Skin of body (tissue), 2 donors: ENCODE data around the gene FOXB1. TPM values are rescaled to one million over a fixed set of nuclear protein-coding genes. Genes with fewer than 3 reads are reported as not detected.

Experiments
- DNase-seq: peaks from one replicate; lab custom pipeline; 2025; lab: John Stamatoyannopoulos, UW
- total RNA-seq: library from RNA; depleted of rRNA; stranded (reverse); fragments of >200 nt; gene quantifications from one replicate; pipeline ENCODE4 v1.2.3, GENCODE V29; 2014

FOXB1 gene
- total RNA-seq = not detected

DNA sequence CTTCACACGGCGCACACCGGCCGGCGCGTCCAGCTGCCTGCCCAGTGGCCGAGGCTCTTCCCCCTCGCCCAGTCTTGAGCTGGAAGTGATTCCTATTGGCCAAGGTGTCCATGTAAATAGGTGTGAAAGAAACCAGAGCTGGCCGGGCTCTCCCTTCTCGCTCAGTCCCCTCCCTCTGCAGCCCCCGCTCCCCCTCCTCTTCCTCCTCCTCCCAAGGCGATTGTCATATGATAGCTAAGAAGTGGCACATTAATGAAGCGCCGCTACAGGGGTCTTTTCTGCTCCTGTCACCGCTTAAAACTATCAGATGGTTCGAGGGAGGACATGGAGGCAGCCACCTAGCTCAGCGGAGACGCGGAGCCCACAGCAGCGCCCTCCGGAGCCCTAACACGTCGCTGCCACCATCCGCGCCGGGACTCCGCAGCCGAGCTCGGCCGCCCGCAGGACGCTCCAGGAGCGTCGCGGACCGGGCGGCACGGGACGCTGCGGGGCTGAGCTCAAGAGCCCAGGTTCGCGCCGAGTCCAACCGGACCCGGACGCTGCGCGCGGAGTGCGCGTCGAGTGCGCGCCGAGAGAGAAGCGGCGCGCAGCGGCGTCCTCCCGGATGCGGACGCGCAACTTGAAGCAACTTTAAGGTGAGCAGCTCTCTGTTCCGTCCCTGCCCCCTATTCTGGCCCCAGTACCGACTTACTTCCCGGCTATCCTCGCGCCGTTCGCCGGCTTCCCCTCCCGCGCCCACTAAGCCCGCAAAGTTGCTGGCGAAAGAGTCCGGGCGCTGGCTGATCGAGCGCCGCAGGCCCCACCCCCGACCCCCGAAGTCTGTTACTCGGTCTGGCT is at the start of gene FOXB1:
Gene FOXB1 (plus strand): TSS at position 303 of the 837 bp plus-strand sequence. CDS start 653 bp downstream, outside the sequence.
- DNase-seq = no peak

DNA sequence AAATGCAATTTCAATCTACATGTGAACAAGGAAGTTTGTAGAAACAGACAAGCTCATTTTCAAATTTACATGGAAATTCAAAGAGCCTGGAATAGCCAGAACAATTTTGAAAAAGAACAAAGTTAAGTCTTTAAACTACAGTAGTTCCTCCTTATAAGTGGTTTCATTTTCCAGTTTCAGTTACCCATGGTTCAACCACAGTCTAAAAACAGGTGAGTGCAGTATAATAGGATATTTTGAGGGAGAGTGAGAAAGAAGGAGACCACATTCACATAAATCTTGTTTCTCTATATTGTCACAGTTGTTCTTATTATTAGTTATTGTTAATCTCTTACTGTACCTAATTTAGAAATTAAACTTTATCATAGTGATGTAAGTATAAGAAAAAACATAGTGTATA is 45.8 kb upstream of the FOXB1 start:
- no peak for DNase-seq

DNA sequence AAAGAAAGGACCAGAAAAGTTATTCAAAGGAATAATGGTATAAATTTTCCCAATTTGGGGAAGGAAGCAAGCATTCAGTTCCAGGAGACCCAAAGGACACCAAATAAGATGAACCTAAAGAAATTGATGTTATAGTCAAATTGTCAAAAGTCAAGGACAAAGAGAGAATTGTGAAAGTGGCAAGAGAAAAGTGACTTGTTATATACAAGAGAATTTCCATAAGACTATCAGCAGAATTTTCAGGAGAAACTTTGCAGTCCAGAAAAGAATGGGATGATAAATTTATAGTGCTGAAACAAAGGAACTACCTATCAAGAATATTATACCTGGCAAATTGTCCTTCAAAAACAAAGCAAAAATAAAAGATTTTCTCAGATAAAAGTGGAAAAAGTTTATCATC is 43.8 kb upstream of the FOXB1 start:
- DNase-seq = no peak

DNA sequence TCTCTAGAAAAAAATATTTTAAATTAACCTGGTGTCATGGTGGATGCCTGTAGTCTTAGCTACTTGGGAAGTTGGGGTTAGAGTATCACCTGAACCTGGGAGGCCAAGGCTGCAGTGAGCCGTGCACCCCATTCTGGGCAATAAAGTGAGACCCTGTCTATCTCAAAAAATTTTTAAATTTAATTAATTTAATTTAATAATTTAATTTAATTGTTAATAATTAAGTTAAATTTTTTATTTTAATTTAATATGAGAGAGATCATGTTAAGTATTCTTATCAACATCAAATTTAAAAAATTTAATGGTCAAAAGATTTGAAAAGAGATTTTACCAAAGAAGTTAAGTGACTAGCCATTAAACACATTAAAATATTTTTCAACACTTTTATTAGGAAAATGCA is 40.8 kb upstream of the FOXB1 start:
- DNase-seq = no peak

DNA sequence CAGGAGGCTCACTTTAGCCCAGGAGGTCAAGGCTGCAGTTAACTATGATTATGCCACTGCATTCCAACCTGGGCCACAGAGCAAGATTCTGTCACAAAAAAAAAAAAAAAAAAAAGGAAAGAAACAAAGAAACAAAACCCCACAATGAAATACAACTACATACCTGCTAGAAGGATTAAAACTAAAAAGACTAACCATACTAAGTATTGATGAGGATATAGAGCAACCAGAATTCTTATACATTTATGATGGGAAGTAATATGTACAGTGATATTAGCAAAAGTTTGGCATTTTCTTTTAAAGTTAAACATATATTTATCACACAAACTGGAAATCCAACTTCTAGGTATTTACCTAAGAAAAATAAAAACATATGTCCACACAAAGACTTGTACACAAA is 40.2 kb upstream of the FOXB1 start:
- no peak for DNase-seq

DNA sequence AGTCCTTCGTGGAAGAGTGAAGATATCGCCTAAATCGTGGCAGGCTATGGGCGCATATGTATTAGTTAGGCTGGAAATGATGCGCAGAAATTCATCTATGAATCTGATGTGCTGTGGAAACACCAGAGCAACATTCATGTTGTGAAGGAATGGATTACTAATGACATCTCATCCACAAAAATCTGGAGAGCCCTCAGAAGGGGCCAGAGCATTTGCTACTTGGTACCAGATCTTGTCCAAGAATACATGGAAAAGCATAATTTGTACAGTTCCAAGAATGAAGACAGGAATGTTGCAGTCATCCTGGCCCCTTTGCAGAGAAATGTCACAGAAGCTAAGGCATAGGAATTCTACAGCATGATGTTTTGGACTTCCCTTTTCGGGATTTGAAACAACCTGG is 38.4 kb upstream of the FOXB1 start:
- no peak for DNase-seq

DNA sequence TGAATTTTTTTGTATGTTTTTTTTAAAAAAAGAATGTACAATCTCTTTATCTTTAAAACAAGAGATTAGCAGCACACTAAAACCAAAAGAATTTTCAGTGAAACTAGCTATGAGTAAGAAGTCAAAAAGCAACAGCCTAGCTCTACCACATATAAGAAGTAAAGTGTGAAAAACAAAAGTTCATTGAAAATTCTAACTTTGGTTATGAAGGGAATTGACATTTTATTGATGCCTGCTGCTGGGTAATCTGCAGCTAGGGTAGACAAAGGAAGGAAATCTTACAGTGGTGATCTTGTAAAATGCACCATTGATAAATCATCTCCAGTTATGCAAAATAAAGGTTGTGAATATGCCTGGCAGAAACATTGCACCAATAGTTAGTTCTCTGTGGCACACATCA is 37.8 kb upstream of the FOXB1 start:
- no peak for DNase-seq

DNA sequence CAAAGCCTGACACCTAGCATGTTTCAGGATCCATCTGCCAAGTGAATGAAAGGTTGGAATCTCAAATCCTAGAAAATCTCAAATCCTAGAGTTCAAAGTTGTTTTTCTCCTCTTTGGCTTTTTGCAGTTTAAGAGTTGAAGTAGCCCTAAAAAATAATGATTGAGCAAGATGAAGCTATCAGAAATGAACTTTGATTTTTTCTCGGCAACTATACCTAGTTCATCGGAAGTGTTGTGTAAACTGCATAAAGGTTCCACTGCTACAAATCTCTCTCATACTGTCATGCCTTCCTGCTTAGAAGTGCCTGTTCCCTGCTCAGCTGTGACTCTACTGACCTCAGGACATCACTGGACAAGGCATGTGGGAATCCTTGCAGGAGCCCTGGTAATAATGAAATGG is 35.8 kb upstream of the FOXB1 start:
- no peak for DNase-seq

DNA sequence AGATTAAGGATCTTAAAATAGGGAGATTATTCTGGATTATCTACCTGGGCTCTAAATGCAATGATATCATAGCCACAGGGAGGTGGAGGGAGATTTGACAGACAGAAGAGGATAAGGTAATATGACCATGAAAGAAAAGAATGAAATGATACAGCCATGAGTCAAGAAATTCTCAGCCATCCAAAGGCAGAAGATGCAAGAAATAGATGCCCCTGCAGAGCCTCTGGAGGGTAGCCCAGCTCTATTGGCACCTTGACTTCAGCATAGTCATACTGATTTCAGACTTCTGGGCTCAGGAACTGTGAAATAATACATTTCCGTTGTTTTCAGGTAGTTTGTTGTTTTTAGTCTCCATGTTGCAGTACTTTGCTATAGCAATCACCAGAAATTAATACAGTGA is 31.9 kb upstream of the FOXB1 start:
- no peak for DNase-seq

DNA sequence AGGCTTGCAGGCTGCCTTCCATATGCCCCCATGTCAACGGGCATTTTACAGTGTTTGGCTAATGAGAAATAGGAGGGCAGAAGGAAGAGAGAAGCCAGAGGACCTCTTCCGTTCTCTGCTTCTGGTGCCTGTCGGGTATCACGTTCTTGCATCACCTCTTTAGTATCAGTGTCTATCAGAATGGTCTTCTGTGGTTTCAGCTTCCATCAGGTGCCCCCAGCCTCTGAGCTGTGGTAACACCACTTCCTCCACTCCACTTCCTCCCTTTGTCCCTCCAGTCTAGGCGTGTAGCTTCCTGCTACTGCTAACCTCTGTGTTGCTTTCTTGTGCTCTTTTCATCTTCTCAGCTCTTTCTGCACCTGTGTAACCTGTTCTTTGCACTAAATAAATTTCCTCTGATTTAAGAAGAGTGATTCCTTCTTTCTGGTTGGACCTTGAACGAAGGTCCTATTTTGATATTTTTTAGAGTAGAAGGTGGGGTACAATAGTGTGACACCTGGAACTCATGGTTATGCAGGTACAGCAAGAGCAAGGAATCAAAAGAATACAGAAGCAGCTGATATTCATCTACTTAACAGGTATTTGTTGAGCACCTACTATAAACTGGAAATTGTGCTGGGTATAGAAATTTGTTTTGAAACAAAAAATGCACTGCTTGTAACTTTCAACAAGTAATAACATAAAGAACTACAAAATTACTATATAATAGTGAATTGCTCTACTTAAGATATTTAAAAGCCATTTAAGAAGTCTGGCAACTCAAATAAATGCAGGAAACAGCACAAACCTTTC is 27.4 kb upstream of the FOXB1 start:
- no peak for DNase-seq

DNA sequence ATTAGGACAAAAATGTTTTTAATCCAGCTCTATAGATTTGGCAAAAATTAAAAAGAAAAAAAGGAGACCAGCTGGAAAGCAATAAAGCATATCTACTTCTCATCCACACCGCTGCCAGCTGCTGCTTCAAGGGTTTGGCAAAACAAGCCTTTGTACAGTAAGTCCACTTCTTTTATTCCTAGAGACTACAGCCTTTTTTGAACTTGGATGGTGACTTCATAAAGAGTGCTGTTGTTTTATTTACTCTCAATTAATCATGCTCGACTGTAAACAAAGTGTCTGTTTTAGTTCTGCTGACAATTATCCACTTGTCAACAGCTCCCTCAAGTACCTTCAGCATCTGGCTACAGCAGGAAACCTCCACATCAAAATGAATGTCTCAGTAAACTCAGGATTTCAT is 12.3 kb upstream of the FOXB1 start:
- DNase-seq = no peak

DNA sequence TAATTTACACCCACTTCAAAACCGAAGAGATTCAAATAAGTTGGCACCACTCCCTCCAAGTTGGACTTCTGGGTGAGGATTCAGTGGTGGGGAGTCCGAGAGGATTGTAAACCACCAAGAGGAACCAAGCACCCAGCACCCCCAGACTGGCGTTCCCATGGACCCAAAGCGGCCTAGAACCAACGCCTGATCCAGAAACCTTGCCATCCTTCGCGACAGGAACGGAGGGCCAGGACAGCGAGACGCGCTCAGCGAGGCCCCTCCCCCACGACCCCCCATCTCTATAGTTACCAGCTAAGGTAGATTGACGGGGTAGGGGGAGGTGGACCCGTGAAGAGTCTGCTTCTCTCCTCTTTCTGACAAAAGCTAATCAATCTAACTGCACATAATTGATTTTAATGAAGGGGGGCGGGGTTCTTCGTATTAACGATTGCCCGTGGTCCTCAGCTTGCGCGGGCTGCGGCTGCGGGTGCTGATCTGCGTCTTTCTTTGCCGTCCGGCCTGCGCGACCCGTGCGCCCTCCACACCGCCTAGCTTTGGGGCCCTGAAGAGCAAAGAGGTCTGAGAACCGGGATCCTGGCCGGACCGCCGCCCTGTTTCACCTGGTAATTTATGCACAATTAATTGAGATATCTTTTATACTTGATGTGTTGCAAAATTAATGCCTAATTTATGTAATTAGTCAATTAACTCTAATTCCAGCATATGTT is 10.9 kb upstream of the FOXB1 start:
- DNase-seq = no peak

DNA sequence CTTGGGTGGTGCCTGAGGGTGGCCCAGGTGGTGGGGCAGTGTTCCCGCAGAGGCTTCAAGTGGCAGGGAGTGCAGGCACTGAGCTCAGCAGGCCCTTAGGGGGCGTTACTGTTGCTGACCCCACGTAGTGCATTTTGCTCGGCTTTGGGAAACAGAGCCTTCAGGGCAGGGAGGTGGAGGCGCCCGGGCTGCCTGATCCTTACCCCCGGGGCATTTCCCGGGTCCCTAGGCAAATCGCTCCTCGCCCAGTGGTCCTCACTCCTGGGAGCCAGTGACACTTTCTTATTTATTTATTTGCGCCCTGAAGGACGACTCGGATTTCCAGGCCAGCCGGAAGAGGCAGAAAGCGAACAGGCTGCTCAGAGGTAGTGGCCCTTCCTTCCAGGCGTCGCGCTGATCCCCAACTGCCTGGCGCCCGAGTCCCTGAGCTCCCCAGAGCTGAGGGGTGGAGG is 10.1 kb upstream of the FOXB1 start:
- no peak for DNase-seq

DNA sequence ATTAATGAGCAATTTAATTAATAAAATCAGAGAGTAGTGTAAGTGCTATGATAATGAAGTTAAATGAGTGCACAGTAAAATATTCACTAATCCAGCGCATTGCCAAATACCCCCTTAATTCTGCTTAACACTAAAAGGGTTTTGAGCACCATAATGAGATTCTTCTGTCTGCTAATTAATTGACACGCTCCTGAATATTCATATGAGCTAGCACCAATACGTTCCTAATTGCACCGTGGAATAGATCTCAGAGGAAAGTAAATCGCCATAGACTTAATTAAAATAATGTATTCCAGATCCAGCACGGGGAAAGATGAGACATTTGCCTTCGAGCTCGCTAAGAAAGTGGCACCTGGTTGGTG is 9.6 kb upstream of the FOXB1 start:
- no peak for DNase-seq

DNA sequence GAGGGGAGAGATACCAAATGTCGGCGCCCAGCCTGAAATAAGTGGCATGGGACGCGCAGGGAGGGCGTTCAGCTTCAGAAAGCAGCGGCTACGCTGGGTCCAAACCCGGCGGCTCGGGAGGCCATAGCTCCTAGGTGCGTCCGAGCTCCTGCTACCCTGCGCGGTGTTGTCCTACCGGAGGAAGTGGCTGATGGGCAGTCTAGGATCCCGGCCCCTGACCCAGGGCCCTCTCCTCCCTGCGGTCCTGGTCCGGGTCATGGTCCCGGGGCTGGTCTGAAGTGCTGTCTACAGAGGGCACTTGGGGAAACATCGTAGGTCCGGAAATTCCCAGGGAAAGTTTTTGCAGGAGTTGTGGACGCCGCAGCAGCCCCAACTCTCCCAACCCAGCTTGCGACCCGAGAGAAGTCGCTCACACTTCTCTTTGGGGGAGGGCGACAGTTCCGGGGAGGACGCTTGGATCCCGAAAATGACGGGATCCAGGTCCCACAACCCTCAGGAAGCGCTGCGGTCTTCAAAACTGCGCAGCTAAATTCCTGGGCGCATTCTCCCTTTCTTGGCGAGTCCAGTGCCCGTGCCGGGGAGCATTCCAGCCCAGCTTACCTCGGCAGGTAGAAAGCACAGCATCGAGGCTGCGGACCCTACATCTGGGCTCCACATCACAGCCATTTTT is 9.1 kb upstream of the FOXB1 start:
- DNase-seq = no peak

DNA sequence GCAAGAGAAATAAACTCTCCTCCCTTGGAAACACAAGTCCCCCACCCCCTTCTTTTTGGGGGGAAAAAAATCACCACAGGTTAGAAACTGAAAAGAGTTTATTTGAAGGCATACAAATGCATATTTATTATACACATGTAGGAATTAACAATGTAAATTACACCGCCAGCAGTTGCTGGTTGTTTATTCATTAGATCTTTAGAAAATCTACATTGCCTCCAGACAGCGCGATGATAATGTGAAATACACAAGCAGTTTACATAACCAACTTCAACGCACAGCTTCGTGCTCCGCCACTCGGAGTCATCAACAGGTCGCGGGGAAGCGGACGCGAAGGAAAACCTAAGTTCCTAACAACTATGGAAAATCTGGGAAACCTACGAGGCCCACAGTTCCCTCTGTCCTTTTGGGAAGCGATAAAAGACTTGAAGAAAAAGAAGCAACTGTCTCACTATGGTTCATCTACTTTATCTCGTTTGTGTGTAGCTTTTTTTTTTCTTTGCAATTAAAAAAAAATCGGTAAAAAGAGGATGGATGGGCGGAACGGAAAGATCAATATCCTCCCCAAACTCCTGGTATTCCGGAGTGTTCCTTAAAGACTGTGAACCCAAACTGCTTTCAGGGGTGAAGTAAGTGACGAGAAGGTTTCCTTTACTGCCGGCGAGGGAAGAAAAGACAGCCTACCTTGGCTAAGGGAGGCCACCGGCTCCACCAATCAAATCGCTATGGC is 8.4 kb upstream of the FOXB1 start:
- DNase-seq = no peak

DNA sequence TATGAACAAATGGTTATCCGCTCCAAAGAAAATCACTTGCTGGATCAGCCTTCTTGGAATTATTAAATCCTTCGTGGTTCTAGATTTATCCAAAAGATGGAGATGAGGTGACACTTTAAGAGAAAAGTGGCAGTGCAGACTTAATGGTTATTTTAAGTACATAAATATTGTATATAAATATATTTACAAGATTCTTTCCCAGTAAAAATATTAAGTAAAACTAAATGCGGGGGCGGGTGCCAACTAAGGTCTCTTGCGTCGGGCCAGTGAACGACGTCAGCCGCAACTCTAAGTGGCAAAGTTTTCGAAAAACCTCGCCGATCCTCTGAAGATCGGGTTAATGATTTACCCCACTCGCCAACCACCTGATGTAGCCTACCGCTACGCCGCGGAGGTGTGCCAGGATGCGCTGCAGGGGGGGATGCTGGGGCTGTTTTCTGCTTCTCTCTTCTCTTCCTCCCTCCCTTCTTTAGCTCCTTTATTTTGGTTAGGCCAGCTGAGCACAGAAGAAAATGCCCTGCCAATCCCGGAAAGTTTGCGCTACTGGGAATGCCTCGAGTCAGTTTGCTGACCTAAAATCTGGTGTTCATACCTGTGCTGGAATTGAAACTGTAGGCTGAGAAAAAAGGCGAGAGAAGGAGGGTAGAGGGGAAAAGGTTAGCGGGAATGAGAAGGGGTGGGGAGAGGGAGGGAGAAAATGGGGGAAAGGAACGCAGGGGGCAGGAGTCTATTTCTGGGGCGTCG is 7.6 kb upstream of the FOXB1 start:
- DNase-seq = no peak

DNA sequence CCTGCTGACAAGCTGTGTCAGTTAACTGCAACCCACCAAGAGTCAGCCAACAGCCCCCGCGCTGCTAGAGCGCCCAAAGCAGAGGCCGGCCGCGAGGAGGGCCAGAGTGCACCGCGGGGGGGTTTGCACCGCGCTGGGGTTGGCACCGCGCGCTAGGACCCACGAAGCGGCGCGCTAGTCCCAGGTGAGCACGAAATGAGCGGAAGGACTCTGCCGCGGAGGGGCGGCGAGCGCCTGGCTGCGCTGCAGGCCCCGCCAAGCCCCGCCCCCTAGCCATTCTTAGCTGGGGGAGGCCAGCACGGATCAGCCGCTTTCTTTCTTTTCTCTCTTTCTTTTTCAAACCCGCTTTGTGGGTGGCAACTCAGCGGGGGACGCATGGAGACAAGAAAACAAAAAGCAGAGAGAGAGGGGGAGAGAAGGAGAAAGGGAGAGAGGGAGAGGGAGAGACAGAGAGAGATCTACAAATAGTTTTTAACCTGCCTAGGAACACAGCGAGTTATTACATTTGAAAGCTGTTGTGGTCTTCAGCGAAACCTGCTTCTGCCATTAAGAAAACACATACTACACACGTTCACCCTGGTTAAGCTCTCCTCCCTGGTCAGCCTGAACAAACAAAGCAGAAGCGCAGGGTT is 6.9 kb upstream of the FOXB1 start:
- no peak for DNase-seq

DNA sequence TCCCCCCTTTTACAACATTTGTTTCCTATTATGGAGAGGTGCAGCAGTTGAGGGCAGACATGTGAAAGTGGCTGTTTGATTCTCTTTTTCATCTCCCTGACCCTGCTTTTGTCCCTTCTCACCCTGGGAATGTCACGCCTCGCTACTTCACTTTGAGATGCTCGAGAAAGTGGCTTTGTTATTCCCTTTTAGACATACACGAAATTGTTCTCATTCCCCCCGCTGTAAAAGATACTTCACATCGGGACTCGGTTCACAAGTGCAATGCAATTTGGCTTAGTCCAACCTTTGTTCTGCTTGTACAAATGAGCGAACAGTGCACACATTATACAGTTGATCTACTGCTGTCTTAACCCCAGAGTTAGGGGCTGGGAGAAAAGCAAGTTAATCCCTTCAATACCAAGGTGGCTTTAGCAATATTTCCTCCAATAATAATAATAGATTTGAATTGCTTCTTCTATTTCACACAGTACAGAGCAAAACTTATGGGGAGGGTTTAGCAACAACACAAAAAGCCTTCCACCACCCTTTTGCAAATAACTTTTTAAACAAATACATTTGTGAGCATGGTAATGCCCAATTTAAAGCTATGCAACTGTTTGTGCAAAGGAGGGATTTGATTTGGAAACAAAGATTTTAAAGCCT is 5.7 kb upstream of the FOXB1 start:
- DNase-seq = no peak
